Epithelial cell of proximal tubule (primary cell): ENCODE data around the gene FAP. TPM values are rescaled to one million over a fixed set of nuclear protein-coding genes. Genes with fewer than 3 reads are reported as not detected.

Experiments used
- DNase-seq: peaks from one replicate; pipeline ENCODE4 v3.0.0-alpha.2; 2011; ENCODE audit warnings: low read depth
- H3K4me3 ChIP-seq: 2 replicates; pipeline ENCODE4 v1.5.1; 2011; ENCODE audit warnings: low read depth, mild to moderate bottlenecking, low read length
- CTCF ChIP-seq: conservative IDR thresholded peaks from 2 replicates; pipeline ENCODE4 v1.5.1; 2012; ENCODE audit warnings: low read depth, mild to moderate bottlenecking, low read length
- total RNA-seq: library from RNA; depleted of rRNA; stranded (reverse); fragments of >200 nt; gene quantifications from 2 replicates; pipeline ENCODE4 v1.2.3, GENCODE V29; 2015

FAP gene
- total RNA-seq, 1 donor from 2014 or later: 2.3 TPM

GRCh38 chr2:162125138-162125537 is 118.1 kb downstream of the FAP start:
- peak; percentile 22 for DNase-seq
- H3K4me3 ChIP-seq: no peak overlapping the region
- TF ChIP-seq CTCF: no peak

- H3K4me3 ChIP-seq: no peak overlapping the region
- DNase-seq: peak; percentile 19
- peak; percentile 58 for TF ChIP-seq CTCF
Measured at GRCh38 chr2:162123806-162124758, 119.2 kb downstream of the FAP start.

Other genes with a start within 250 kb of the FAP start
- 52.9 and 104 TPM in 2 replicates for gene DPP4, start 169.2 kb downstream of the FAP start, total RNA-seq
- gene GCG, start 91.2 kb downstream of the FAP start, total RNA-seq: not detected in 2 replicates
- gene IFIH1, start 75.2 kb upstream of the FAP start, total RNA-seq: 4.8 and 8.4 TPM in 2 replicates
- gene GCA, start 100.7 kb upstream of the FAP start, total RNA-seq: 20.6 and 41.6 TPM in 2 replicates